Regular cardiac myocyte (primary cell): ENCODE results near the gene S100A2. TPM values are rescaled to one million over a fixed set of nuclear protein-coding genes. Genes with fewer than 3 reads are reported as not detected.

Experiments used
- total RNA-seq: library from RNA; depleted of rRNA; stranded (reverse); fragments of >200 nt; gene quantifications from 2 replicates; pipeline ENCODE4 v1.2.3, GENCODE V29; 2014

S100A2 gene
- 0.85 and 2.5 TPM in 2 replicates for total RNA-seq

GRCh38 chr1:153565529-153566374 is at the start of gene S100A2:
Gene S100A2 (minus strand): TSS chr1:153565844. CDS start chr1:153563877, 1,967 bp downstream.

GRCh38 chr1:153612755-153613331 is 47.2 kb upstream of the S100A2 start, which contains the start of gene S100A16:
Gene S100A16 (minus strand): TSS chr1:153613137. CDS start chr1:153608151, 4,986 bp downstream.

GRCh38 chr1:153548722-153549688 is 16.6 kb downstream of the S100A2 start, which contains the start of gene S100A3:
Gene S100A3 (minus strand): TSS chr1:153549258. CDS start chr1:153548485, 773 bp downstream.

GRCh38 chr1:153545067-153546055 is 20.3 kb downstream of the S100A2 start, which contains the start of gene S100A4:
Gene S100A4 (minus strand): TSS chr1:153545806. CDS start chr1:153544794, 1,012 bp downstream.

DNA sequence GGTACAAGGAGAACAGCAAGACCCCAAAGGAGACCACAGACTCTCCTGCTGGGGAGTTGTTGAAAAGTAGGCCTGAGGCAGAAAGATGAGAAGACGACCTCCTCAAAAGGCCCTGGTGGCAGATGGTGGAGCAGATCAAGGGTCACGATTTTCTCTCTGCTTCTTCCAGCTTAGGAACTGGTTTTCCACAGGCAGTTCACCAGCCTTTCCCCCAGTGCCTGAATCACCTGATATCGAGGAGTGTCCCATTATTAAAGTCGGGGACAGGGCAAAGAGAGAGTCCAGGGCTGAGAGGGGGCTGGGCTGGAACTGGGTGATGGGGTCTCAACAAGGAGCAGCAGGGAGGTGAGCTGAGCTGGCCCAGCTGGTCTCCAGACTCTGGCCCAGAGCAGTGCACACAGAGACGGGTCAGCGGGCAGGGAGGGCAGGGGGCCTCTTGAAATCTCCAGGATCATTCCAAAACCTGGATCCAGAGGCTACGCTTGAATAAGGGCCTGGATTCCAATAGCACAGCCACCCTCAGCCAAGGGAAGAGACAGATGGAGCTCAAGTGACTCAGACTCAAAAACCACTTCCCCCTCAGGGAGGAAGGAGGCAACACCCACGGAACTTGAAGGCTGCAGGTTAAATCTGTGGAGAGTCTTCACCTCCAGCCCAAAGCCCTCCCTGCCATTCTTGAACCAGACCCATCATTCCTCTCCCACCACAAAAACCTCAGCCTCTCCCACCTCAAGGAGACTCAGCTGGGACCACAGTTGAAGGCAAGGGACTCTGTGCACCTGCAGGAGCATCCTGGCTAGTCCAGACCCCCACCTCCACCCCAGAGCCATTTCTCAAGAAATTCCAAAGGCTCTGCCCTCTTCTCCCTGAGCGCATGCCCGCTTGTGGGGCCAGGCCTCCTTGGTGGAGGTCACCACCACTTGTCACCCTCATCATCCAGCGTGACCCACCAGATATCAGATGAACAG is 25.0 kb downstream of the S100A2 start, which contains the start of gene S100A5:
Gene S100A5 (minus strand): TSS at position 541 of the 968 bp plus-strand sequence. CDS start 743 bp downstream, outside the sequence.

DNA sequence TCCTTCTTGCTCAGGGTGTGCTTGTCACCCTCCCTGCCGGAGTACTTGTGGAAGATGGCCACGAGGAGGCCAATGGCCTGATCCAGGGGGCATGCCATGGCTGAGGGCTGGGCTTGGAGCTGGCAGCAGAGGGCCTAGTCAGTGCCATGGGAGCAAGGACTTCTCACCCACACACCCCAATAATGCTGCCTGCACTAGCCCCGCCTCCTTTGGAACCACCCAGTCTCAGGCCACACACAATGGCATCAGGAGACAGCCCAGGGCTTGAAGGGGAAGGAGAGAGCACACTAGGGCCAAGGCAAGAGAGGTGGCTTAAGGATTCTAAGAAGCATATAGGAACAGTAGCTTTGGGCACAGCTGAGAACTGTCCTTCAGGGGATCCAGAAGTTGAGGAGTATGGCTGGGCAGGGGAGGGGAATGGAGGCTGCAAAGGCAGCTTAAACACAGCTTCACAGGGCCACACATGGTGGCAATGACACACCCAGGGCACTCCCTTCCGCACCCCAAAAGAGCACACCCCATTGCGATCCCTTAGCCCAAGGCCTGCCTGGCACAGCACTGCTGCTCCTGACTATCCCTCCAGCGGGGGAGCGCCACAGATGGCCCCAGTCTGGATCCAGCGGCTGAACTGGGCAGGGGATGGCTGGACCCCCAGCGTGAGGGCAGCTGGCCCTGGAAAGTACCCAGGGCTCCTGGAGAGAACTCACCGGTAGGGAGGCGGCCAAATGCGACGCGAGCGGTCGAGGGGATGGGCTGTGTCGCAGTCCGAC is 30.2 kb downstream of the S100A2 start, which contains the start of gene S100A6:
Gene S100A6 (minus strand): TSS at position 750 of the 770 bp plus-strand sequence. CDS start 652 bp downstream, at position 98.

Other genes starting within 250 kb of the S100A2 start
- not detected in 2 replicates for gene PGLYRP4, start 217.0 kb downstream of the S100A2 start, total RNA-seq
- gene S100A9, start 208.0 kb downstream of the S100A2 start, total RNA-seq: not detected in 2 replicates
- not detected in 2 replicates for gene S100A12, start 190.2 kb downstream of the S100A2 start, total RNA-seq
- not detected in 2 replicates for gene S100A8, start 174.8 kb downstream of the S100A2 start, total RNA-seq
- not detected in 2 replicates for gene S100A7A, start 149.3 kb downstream of the S100A2 start, total RNA-seq
- gene S100A7, start 105.2 kb downstream of the S100A2 start, total RNA-seq: not detected in 2 replicates
- 607 and 730 TPM in 2 replicates for gene S100A6, start 29.9 kb downstream of the S100A2 start, total RNA-seq
- not detected in 2 replicates for gene S100A5, start 24.9 kb downstream of the S100A2 start, total RNA-seq
- 30.4 and 70.7 TPM in 2 replicates for gene S100A4, start 20.0 kb downstream of the S100A2 start, total RNA-seq
- 2.8 and 4.6 TPM in 2 replicates for gene S100A3, start 16.6 kb downstream of the S100A2 start, total RNA-seq
- gene S100A16, start 47.3 kb upstream of the S100A2 start, total RNA-seq: 126 and 297 TPM in 2 replicates
- gene S100A14, start 50.5 kb upstream of the S100A2 start, total RNA-seq: 0.19 TPM in 1 of 2 replicates, not detected in the other
- 97.2 and 98.0 TPM in 2 replicates for gene S100A13, start 61.7 kb upstream of the S100A2 start, total RNA-seq
- not detected in 2 replicates for gene S100A1, start 62.6 kb upstream of the S100A2 start, total RNA-seq
- gene CHTOP, start 68.2 kb upstream of the S100A2 start, total RNA-seq: 24.2 and 38.3 TPM in 2 replicates
- gene SNAPIN, start 92.9 kb upstream of the S100A2 start, total RNA-seq: 61.7 and 69.8 TPM in 2 replicates
- 151 and 266 TPM in 2 replicates for gene ILF2, start 105.1 kb upstream of the S100A2 start, total RNA-seq
- gene NPR1, start 112.8 kb upstream of the S100A2 start, total RNA-seq: 0.19 and 0.85 TPM in 2 replicates
- 26.5 and 29.7 TPM in 2 replicates for gene INTS3, start 162.2 kb upstream of the S100A2 start, total RNA-seq
- 6.1 and 8.5 TPM in 2 replicates for gene SLC27A3, start 209.6 kb upstream of the S100A2 start, total RNA-seq